Neuron (in vitro differentiated cells): ENCODE data around the gene MYH6.

ENCODE experiments used
- H2AFZ ChIP-seq: one replicate; pipeline ENCODE4 v1.6.1; 2013; ENCODE audit warnings: low read depth, mild to moderate bottlenecking, inconsistent platforms, low read length, moderate library complexity
- H3K27me3 ChIP-seq: one replicate; pipeline ENCODE4 v1.6.1; 2013; ENCODE audit warnings: low read length; ENCODE audit not compliant: insufficient read depth
- H3K36me3 ChIP-seq: one replicate; pipeline ENCODE4 v1.6.1; 2013; ENCODE audit warnings: low read length; ENCODE audit not compliant: insufficient read depth
- H3K4me1 ChIP-seq: one replicate; pipeline ENCODE4 v1.6.1; 2013; ENCODE audit warnings: low read length; ENCODE audit not compliant: insufficient read depth
- H3K4me3 ChIP-seq: 2 replicates; pipeline ENCODE4 v1.5.1; 2013; ENCODE audit warnings: mild to moderate bottlenecking, low read length, moderate library complexity
- H3K9me3 ChIP-seq: one replicate; pipeline ENCODE4 v1.6.1; 2013; ENCODE audit warnings: low read length

MYH6 gene

DNA sequence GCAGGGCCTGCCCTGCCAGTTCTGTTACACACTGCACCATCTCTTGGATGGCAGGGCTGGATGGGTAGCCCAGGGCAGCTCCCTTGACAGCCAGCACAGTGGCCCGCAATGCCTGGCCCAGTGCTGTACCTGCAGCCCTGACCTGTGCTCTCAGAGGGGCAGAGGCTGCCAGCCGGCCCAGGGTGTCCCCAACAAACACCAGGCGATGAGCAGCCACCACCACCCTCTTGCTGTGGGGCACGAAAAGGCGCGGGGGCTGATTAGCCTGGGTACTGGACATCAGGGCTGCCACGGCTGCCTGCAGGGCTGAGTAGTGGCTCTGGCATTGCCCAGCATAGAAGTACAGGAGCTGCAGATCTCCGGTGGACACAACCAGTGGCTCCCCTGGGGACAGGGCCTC is 50.8 kb downstream of the MYH6 start:
- H3K27me3 ChIP-seq: no peaks in the 10 kb centered on the region
- peaks cover 7% of the 10 kb centered on the region for H3K4me1 ChIP-seq
- H2AFZ ChIP-seq: no peak overlapping the region
- H3K9me3 ChIP-seq: no peaks in the 10 kb centered on the region
- H3K4me3 ChIP-seq: no peak overlapping the region
- H3K36me3 ChIP-seq: peaks cover 54% of the 10 kb centered on the region

DNA sequence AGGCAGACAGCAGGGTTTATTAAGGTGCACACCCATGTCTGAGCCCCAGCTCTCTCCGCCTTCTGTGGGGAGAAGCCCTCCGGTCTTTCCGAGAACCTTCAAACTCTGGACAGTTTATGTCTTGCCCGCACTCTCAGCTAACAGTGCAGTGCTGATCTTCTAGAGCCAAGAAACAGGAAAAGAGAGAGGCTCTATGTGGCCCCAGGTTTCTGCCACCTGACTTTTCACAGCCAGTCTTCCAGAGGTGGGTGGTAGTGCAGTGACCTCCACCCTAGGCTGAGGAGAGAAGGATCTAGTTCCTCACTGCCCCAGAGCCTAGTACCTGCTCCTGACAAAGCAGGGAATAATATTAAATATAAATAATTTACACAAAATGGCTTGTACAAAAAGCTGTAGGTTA is 51.4 kb downstream of the MYH6 start:
- no peak overlapping the region for H3K4me3 ChIP-seq
- H3K36me3 ChIP-seq: peaks cover 50% of the 10 kb centered on the region
- H2AFZ ChIP-seq: no peak overlapping the region
- H3K4me1 ChIP-seq: peaks cover 7% of the 10 kb centered on the region
- no peaks in the 10 kb centered on the region for H3K27me3 ChIP-seq
- no peaks in the 10 kb centered on the region for H3K9me3 ChIP-seq

GRCh38 chr14:23355871-23356435 is 52.1 kb downstream of the MYH6 start:
- peaks cover 43% of the 10 kb centered on the region for H3K36me3 ChIP-seq
- peaks cover 7% of the 10 kb centered on the region for H3K4me1 ChIP-seq
- no peak overlapping the region for H3K4me3 ChIP-seq
- H2AFZ ChIP-seq: no peak overlapping the region
- no peaks in the 10 kb centered on the region for H3K27me3 ChIP-seq
- H3K9me3 ChIP-seq: no peaks in the 10 kb centered on the region

- Histone ChIP-seq H3K4me3 (no peak overlapping the region), H3K9me3 (no peaks in the 10 kb centered on the region), H3K36me3 (peaks cover 34% of the 10 kb centered on the region), H3K27me3 (no peaks in the 10 kb centered on the region), H2AFZ (no peak overlapping the region), H3K4me1 (peaks cover 7% of the 10 kb centered on the region)
Observed at GRCh38 chr14:23354990-23355389, 53.1 kb downstream of the MYH6 start.

- Histone ChIP-seq H3K27me3 (no peaks in the 10 kb centered on the region), H3K4me3 (peak overlapping the region; percentile 63), H2AFZ (no peak overlapping the region), H3K4me1 (peaks cover 7% of the 10 kb centered on the region), H3K36me3 (peaks cover 21% of the 10 kb centered on the region), H3K9me3 (no peaks in the 10 kb centered on the region)
Observed at GRCh38 chr14:23353433-23353780, 54.7 kb downstream of the MYH6 start.

- Histone ChIP-seq H3K36me3 (peaks cover 15% of the 10 kb centered on the region), H3K4me1 (peaks cover 7% of the 10 kb centered on the region), H3K4me3 (peak within 1 kb of the TSS; percentile 63), H3K27me3 (no peaks in the 10 kb centered on the region), H3K9me3 (no peaks in the 10 kb centered on the region), H2AFZ (peak within 1 kb of the TSS; percentile 74)
Observed at GRCh38 chr14:23352506-23353432, 55.3 kb downstream of the MYH6 start, which contains the start of gene SLC22A17. SLC22A17 (minus strand) TSS chr14:23352887.

DNA sequence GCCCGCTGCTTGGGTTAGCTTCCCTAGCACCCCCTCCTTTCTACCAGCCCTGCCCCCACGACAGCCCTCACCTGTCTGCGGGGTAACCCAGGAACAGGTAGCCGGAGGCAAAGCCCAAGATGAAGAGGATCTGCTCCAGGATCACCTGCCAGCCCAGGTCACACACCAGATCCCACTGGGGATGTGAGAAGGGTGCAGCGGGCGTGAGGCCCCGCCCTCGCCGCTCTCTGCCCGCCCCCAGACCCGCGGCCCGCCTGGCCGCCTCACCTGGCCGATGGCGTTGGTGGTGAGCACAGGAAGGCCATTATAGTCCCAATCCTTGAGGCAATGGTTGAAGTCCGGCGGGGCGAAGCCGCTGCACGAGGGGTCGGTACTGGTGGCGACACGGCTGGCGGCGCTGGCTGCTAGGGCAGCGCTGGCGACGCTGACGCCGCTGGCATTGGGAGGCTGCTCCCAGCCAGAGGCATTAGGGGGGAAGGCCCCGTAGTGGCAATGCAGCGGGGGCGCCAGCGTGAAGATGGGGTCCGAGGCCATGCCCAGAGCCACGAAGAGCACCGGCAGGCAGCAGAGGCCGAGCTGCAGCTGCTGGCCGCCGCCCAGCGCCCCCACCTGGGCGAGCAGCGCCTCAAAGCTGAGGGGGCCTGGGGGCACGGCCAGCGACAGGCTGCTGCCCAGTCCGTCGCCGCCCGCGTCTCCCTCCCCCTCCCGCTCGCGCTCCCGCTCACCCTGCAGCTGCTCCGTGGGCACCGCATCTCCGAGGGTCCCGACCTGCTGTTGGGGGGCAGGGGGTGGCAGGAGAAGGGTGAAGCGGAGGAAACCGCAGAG is 56.2 kb downstream of the MYH6 start:
- Histone ChIP-seq H3K4me1 (peaks cover 7% of the 10 kb centered on the region), H2AFZ (peak overlapping the region; percentile 74), H3K4me3 (peak overlapping the region; percentile 63), H3K27me3 (no peaks in the 10 kb centered on the region), H3K9me3 (no peaks in the 10 kb centered on the region), H3K36me3 (peaks cover 6% of the 10 kb centered on the region)

DNA sequence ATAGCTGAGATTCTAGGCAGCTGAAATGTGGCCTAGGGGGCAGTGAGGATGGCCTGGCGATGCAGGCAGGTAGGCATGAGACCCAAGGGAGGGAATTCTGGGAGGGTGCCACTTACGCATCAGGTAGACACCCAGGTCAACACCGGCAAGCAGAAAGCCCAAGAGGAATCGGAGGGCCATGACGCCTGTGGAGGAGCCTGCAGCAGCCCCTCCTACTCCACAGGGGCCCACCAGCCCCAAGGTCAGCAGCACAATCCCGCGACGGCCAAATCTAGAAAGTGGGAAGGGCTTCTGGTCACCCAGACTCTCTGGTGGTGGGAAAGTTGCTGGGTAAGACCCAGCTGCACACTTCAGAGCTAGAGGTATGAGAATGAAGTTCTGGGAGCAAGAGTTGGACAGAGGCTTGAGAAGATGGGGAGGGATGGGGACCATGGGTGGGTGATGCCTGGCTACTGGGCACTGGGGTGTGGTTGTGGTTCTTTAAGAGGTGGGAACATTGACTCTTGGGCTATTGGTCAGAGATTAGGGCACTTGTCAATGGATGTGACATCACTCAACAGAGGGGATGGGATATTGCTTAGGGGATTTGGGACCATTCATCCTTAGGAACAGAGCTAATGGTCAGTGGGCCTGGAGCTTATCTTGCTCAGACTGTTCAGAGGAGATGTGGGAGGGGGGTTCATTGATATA is 58.8 kb downstream of the MYH6 start:
- Histone ChIP-seq H3K27me3 (no peaks in the 10 kb centered on the region), H3K4me1 (peaks cover 7% of the 10 kb centered on the region), H2AFZ (no peak overlapping the region), H3K9me3 (no peaks in the 10 kb centered on the region), H3K36me3 (no peaks in the 10 kb centered on the region), H3K4me3 (no peak overlapping the region)

GRCh38 chr14:23348297-23348655 is 59.8 kb downstream of the MYH6 start:
- no peaks in the 10 kb centered on the region for H3K27me3 ChIP-seq
- peaks cover 7% of the 10 kb centered on the region for H3K4me1 ChIP-seq
- no peaks in the 10 kb centered on the region for H3K36me3 ChIP-seq
- H2AFZ ChIP-seq: no peak overlapping the region
- H3K9me3 ChIP-seq: peaks cover 2% of the 10 kb centered on the region
- H3K4me3 ChIP-seq: no peak overlapping the region

- Histone ChIP-seq H3K4me1 (peaks cover 7% of the 10 kb centered on the region), H2AFZ (no peak overlapping the region), H3K9me3 (peaks cover 2% of the 10 kb centered on the region), H3K36me3 (no peaks in the 10 kb centered on the region), H3K27me3 (no peaks in the 10 kb centered on the region), H3K4me3 (no peak overlapping the region)
Observed at GRCh38 chr14:23347406-23348296, 60.4 kb downstream of the MYH6 start.

- Histone ChIP-seq H3K4me1 (peaks cover 3% of the 10 kb centered on the region), H3K9me3 (peaks cover 6% of the 10 kb centered on the region), H3K4me3 (no peak overlapping the region), H3K36me3 (no peaks in the 10 kb centered on the region), H2AFZ (no peak overlapping the region), H3K27me3 (no peaks in the 10 kb centered on the region)
Observed at GRCh38 chr14:23346693-23347405, 61.2 kb downstream of the MYH6 start.
